NCI-H748 treated with DMSO at 0.1 percent for 48 hours (cell line): Measurements from ENCODE around the gene WDR93.
"Not testable (repeated sequence)": the region's sequence is repeated elsewhere in the genome, so short reads cannot be mapped to it uniquely, and the experiment has no call there.

Experiments used
- DNase-seq: peaks from one replicate; lab custom pipeline; 2025; lab: John Stamatoyannopoulos, UW

The WDR93 gene

DNA sequence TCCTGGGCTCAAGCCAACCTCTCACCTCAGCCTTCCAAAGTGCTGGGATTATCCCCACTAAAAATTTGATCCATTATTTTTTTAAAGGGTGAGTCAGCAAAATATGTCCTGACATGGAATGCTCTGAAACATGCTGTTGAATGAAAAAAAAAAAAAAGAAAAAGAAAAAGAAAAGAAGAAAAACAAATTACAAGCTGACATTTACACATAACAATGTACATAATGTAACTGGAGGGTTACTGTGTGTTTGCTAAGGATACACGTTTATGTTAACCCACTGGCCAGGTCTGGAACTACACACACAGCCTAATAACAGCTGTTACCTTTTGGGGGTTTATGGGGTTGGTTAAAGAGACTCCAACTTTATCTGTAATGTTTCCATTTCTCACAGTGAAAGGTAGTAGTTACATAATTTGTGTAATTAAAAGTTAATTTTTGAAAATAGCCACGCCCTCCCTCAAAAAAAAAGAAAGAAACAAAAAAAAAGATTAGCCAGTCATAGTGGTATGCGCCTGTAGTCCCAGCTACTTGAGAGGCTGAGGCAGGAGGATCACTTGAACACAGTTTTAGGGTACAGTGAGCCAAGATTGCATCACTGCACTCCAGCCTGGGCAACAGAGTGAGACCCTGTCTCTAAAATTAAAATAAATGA lies 82.4 kb downstream of the WDR93 start:
- no peak for DNase-seq

DNA sequence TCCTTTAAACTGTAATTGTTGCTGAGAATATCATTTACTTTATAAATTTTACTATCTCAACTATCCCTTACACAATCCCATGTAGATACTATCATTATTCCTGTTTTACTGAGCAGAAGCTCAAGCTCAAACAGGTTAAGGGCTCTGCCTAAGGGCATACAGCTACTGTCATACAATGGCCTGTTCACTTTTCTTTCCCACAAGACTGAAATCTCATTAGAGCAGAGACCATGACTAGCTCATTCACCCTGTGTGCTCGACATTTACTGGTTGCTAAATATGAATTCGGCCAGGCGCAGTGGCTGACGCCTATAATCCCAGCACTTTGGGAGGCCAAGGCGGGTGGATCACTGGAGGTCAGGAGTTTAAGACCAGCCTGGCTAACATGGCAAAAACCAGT lies 83.9 kb downstream of the WDR93 start:
- DNase-seq: no peak

DNA sequence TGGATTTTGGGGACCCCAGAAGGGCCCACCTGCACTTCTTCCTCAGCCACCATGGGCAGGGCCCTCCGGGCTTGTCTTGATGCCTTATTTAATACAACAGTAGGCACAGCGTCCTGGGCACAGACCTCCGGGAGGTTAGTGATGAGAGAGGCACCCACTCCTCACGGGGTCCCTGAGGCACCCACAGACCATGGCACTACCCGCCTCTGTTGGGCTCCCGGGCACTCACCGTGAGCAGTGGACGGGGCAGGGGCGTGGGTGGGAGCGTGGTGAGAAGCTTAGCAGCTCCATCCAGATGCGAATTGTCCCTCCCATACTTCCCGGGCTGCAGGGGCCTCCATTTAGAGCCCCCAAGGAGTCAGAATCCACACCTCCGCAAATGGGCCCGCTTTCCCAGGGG lies 85.2 kb downstream of the WDR93 start:
- no peak for DNase-seq

DNA sequence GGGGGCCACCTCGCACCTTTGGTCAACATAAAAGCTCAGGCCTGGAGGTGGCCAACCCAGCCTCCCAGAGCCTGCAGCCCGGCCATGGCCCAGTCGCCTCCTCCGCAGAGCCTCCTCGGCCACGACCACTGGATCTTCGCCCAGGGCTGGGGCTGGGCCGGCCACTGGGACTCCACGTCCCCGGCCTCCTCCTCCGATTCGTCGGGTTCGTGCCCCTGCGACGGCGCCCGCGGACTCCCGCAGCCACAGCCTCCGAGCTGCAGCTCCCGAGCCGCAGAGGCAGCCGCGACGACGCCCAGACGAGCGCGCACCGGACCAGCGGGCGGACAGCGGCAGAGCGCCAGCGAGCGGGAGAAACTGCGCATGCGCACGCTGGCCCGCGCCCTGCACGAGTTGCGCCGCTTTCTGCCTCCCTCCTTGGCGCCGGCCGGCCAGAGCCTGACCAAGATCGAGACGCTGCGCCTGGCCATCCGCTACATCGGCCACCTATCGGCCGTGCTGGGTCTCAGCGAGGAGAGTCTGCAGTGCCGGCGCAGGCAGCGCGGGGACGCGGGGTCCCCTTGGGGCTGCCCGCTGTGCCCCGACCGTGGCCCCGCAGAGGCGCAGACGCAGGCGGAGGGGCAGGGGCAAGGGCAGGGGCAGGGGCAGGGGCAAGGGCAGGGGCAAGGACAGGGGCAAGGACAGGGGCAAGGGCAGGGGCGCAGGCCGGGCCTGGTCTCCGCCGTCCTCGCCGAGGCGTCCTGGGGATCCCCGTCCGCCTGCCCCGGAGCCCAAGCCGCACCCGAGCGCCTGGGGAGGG lies 85.9 kb downstream of the WDR93 start, which contains the start of gene MESP2:
Gene MESP2, plus strand, starts transcription at position 59 of the 799 bp plus-strand sequence. Its CDS starts 26 bp downstream, at position 85.
- DNase-seq: peak; percentile 4

DNA sequence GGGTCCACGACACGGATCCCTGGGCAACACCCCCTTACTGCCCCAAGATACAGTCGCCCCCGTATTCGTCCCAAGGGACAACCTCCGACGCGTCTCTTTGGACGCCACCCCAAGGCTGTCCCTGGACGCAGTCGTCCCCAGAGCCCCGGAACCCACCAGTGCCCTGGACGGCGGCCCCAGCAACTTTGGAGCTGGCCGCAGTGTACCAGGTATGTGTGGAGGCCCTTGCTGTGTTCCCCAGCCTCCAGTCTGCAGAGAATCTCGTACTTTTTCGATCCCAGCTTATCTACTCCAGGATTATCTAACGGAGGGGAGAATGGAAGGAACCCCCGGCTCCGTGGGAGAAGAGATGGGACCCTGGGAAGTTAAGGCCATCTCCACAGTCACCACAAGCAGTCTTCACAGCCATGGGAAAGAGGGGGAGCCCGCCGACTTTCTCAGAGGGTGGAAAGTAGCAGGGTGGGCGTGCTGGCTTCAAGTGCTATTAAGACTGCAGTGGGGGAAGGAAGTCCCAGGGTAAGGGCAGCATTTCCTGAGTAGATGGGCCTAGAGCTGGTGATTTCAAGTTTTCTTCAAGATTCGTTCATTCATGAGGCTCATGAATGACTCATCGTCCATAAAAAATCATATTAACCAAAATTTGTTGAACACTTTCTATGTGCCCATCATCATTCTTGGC lies 86.6 kb downstream of the WDR93 start:
- no peak for DNase-seq

DNA sequence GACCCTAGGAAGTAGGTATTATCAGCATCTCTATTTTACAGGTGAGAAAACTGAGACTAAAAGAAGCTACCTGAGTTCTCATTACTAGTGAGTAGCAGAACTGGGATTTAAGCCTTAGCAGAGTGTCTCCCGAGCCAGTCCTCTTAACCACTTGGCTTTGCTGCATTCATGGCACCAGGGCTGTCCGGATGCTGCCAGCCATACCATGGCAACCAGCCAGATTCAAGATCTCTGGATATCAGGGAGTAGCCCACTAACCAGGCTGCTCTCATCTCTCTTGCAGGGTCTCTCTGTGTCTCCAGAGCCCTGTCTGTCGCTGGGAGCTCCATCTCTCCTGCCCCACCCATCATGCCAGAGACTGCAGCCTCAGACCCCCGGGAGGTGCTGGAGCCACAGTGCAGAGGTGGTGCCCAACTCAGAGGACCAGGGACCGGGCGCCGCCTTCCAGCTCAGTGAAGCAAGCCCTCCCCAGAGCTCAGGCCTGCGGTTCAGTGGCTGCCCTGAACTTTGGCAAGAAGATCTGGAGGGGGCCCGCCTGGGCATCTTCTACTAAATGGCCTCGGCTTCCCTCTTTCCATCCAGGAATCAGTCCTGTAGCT lies 87.3 kb downstream of the WDR93 start:
- DNase-seq: no peak

DNA sequence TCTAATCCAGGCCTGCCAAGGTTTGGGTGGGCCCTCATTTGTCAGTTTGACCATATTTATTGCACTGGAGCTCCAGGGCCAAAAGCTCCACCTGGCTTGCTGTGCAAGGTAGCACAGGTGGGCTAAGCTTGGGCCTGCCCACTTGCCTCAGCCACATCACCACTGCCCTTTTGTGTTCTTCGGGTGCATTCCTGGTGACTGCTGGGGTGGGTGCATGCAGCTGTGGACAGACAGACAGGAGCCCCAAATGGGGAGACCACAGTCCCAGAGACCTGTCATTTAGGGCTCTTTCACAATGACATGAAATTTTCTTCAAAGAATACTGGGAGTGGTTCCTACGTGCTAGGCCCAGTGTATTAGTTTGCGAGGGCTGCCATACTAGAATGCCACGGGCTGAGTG lies 88.2 kb downstream of the WDR93 start:
- no peak for DNase-seq

DNA sequence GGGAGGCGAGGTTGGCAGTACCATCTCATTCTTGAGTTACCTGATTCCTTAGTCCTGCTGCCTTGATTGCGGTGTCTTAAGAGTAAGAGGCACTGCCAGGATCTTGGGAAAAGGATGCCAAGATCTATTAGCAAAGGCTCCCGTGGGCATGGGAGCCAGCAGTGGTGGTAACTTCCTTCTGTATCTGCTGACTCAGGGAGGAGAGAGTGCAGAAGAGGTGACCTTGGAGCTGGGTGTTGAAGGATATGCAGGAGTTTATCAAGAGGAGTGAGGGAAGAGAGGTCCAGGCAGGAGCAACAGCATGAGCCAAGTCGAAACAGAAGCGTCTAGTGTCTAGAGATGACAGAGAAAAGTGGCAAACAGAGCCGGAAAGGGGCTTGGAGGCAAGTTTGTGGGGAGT lies 90.0 kb downstream of the WDR93 start:
- no peak for DNase-seq

DNA sequence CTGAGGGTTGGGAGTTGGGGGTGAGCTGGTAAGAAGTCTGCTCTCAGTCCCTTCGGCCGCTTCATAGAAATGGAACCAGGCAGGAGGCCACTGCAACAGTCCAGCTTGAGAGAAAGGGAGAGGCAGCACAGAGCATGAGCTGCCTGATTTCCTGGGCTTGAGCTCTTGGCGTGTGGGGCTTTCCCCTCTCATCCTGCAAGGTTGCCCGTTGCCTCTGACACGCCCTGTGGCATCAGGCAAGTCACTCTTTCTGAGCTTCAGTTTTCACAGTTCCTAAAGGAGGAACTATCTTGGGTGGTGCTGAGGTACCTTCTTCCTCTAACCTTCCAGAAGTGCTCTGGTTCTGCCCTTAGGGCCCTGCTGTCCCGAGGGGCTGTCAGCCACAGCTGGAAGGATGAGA lies 90.4 kb downstream of the WDR93 start:
- DNase-seq: no peak

DNA sequence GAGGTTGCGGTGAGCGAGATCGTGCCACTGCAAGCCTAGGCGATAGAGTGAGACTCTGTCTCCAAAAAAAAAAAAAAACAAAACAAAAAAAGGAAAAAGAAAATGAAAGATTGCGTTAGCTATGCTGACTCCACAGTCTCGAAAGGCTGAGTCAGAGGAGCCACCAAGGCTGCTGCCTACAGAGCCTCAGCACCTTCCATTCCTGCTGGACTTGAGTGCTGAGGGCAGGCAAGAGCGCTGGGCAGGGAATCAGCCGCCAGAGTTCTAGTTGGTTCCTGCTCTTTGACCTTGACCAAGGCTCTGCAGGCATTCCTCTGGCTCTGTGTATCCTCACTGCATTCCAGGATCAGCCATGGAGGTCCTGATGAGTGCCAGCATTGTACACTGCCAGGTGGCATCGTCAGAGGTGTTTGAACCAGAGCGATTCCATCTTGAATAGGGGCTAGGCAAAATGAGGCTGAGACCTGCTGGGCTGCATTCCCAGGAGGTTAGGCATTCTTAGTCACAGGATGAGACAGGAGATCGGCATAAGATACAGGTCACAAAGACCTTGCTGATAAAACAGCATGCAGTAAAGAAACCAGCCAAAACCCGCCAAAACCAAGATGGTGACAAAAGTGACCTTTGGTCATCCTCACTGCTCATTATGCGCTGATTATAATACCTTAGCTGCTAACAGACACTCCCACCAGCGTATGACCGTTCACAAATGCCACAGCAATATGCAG lies 91.4 kb downstream of the WDR93 start:
- no peak for DNase-seq

DNA sequence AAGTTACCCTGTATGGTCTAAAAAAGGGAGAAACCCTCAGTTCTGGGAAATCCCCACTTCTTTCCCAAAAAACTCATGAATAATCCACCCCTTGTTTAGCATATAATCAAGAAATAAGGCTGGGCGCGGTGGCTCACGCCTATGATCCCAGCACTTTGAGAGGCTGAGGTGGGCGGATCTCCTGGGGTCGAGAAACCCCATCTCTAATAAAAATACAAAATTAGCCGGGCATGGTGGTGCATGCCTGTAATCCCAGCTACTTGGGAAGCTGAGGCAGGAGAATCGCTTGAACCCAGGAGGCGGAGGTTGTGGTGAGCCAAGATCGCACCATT lies 92.0 kb downstream of the WDR93 start:
- DNase-seq: not testable (repeated sequence)

DNA sequence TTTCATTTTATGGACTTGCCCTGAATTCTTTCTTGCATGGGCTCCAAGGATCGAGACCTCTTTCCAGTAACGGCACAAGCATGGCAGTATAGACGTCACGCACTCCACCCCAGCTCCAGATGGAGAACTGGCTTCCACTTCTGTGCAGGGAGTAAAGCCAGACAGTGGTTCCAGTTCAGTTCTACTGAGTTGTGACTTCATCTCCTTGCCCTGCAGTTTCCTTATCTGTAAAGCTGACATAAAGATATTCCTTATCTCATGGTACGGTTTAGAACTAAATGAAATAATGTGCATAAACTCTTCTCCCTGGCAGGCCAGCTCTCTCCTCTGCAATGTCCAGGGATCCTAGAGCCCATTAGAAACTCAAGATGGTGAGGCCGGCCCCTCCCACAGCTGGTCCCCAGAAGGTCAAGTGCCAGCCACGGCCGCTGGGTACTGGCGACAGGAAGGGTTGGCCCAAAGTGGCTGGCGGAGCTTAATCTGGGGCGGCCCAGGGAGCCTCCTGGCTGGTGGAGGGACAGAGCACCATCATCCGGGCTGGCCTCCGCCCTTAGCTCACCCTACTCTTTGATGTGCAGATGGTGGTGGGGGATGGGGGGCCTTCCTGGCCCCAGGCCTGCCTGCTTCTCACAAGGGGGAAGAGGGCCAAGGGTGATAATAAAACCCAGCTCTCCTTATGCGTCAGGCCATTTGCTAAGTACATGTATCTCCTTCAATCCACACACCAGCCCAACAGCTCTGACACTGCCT lies 92.7 kb downstream of the WDR93 start:
- DNase-seq: no peak

DNA sequence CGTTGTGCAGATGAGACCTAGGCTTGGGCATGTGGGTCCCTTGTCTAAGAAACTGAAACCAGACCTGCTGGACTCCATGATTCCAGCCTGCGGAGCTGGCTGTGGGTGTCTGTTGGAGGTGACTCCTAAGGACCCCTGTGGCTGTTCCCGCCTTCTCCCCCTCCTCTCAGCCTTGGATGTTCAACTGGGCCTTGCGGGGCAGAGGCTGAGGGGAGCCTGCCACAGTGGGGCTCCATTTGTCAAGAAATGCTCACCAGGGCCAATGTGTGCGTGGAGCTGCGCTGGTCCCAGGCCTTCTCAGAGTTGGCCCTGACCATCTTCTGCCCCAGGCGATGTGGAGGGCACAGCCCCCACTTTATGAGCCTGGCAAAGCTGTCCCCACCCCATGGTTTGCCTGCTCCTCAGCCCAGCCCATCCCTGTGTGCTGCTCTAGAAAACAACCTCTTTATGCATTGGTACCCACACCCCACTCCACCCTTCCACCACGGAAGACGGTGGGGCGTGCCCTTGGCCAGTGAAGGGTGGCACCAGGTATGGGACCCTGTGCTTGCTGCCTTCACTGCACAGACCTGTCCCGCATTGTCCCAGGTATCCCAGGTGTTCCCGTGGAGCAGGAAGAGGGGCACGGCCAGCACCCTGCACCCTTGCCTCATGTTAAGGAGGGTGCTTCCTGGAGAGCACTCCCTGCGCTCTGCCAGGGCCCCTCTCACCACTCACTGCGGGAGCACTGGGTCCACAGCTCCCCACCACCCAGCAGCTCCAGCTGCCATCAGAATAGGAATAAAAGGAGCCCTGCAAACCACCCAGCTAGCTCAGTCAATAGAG lies 93.5 kb downstream of the WDR93 start:
- DNase-seq: no peak

DNA sequence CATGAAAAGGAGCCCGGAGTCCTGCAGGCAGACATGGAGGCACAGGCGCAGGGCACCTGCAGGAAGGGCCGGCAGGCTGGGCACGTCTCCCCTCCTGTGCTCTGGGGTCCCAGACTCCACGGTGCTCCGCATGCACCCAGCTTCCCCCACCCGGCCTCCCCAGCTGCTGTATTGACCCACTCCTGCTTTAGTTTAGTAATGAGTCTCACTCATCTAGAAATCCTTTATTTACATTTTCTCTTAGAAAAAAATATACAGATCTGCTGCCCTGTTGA lies 94.0 kb downstream of the WDR93 start:
- DNase-seq: no peak

DNA sequence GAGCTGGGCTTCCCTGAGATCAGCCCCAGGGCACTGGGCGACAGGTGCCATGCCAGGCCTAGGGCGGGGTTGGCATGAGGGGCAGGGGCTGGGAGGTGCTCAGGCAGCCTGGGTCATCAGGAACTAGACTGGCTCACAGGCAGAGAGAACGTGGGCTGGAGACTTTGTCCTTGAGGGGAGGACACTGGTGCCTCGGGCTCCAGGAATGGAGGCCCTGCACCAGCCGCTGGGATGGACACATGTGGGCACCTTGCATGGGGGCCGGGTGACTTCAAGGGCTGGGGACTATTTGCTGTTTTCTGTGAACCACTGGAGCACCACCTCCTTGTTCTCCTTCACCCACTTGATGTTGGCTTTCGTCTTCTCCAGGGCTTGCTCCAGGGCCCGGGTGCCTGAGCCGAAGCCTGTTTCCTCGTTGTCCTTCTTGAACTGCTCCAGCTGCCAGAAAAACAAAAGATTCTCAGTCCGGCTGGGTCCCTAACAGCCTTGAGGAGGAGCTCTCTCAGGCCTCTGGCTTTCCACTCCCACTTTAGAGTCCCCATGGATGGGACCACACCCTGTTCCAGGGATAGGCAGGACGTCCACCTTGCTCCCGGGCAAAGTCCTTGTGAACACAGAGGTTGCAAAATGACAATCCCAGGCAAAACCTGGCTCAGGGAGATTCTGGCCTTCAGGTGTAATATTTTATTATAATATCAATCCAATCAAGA lies 94.6 kb downstream of the WDR93 start:
- DNase-seq: no peak

DNA sequence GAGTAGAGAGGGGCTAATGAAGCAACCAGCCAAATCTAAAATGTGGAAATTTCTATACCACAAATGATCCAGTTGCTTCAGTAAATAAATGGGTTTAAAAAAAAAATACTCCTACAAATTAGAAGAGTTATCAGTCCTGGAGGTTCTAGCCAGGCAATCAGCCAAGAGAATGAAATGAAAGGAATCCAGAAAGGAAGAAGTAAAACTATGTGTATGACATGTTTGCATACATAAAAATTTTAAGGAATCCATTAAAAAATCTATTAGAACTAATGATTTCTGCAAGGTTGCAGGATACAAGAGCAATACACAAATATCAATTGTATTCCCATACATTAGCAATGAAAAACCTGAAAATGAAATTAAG lies 95.1 kb downstream of the WDR93 start:
- DNase-seq: no peak

DNA sequence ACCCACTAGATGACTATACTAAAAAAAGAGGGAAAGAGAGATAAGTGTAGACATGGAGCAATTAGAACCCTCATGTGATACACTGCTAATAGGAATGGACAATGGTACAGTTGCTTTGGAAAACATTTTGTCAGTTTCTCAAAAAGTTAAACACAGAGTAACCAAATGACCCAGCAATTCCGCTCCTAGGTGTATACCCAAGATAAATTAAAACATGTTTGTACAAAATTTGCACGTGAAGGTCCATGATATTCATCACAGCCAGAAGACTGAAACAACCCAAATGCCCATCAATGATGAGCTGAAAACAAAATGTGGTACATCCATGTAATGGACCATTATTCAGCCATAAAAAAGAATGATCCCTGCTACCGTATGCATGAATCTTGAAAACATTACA lies 97.3 kb downstream of the WDR93 start:
- DNase-seq: no peak

DNA sequence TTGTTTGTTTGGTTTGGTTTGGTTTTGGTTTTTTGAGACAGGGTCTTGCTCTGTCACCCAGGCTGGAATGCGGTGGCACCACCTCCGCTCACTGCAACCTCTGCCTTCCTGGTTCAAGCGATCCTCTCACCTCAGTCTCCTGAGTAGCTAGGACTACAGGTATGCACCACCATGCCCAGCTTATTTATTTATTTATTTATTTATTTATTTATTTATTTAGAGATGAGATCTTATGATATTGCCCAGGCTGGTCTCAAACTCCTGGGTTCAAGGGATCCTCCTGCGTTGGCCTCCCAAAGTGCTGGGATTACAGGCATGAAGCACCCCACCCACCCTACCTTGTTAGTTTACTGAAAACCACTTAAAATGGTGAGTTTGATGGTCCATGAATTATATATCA lies 98.0 kb downstream of the WDR93 start:
- DNase-seq: not testable (repeated sequence)

DNA sequence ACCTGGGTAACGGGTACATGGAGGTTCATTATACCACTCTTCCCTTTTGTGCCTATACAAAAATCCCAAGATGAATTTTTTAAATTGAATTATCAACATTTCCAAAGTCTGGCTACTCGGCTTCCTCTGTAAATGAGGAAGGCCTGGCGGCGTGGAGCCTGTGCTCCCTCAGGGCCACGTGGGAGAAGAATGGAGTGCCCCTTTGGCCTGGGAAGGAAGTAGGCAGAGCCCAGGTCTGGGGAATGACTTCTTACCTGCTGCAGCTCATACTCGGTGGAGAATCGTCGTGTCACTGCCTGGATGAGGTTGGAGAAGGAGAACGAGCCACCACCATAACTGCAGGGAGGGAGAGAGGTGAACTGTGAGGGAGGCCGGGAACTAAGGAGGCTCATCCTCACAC lies 99.6 kb downstream of the WDR93 start:
- no peak for DNase-seq

DNA sequence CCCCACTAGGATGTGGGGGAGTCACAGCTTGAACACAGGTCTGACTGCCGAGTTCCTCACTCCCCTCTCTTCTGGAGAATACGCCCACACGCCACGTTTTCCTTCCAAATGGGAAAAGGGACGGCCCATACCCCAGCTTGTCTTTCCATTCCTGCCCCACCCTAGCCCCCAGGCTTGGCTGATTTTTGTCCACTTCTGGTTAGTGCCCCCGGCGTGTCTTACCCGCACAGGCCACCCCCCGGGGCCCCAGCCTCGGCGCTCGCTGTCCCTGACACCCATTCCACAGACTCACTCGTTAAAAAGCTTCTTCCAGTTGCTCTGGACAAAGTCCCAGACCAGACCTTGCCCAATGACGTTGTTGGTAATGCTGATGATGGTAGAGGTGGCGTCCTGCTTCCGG lies 100.0 kb downstream of the WDR93 start:
- no peak for DNase-seq
